GM12873 (cell line): Measurements from ENCODE around the gene FYN.

Source experiments
- TF ChIP-seq, protein P1 (sequence below): IDR thresholded peaks from 2 replicates; pipeline ENCODE4 v1.5.1; 2012; ENCODE audit warnings: low read depth, mild to moderate bottlenecking, moderate library complexity, low read length, control low read depth; ENCODE audit not compliant: insufficient read depth; ENCODE audit errors: missing control alignments

The FYN gene

DNA sequence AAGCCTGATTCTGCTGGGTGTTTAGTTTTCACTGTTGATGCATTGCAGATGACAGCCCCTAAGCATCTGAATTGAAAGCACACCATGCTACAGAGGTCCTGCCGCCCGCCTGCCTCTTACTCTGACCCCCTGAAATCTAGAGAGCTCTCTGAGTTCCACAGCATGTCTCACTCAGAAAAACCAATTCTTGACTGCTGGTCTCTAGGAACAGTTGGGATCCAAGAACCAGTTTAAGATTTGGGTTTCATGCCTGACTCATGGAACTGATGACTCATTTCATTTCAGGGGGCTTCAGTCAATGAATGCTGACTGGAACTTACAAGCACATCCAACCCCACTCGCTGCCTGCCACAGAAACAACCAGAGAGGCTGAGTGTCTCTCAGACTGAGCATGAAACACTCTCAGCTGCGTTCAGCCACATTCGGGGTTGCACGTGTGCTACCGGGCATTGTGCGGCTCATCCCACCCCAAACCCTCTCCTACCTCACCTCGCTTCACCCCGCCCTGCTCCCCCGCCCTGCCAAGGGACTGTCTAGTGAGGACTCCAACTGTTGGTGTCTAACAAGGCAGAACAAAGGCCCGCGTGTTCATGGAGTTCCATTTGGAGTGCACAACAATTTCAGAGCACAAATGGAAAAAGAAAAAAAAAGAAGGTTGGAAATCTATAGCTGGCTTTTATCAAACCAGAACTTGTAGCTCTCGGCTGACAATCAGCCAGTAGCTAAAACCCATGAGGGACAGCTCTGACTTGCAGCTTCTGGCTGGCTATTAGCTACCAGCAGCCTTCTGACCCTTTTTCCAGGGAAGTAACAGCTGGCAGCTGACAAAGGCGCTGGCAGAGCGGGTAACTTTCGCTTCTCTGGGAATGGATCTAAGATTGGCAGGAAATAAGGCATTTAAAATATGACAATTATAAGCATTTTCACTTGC, 247.5 kb downstream of the FYN start:
- TF ChIP-seq, protein P1, sequence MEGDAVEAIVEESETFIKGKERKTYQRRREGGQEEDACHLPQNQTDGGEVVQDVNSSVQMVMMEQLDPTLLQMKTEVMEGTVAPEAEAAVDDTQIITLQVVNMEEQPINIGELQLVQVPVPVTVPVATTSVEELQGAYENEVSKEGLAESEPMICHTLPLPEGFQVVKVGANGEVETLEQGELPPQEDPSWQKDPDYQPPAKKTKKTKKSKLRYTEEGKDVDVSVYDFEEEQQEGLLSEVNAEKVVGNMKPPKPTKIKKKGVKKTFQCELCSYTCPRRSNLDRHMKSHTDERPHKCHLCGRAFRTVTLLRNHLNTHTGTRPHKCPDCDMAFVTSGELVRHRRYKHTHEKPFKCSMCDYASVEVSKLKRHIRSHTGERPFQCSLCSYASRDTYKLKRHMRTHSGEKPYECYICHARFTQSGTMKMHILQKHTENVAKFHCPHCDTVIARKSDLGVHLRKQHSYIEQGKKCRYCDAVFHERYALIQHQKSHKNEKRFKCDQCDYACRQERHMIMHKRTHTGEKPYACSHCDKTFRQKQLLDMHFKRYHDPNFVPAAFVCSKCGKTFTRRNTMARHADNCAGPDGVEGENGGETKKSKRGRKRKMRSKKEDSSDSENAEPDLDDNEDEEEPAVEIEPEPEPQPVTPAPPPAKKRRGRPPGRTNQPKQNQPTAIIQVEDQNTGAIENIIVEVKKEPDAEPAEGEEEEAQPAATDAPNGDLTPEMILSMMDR, result no peak

DNA sequence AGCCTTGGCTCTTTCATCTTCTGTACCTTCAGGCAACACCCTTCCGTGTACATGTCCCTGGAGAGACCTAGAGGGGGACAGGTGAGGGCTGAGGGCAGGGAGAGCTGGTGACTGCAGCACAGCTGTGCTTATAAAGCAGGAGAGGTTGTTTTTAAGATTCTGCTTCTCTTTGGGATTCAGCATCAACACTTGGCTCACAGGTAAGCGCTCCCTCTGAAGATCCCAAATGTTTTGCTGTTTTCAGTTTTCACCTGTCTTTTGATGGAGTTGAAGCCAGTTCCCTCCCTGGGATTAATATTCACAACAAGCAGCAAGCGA, 248.2 kb downstream of the FYN start:
- TF ChIP-seq, protein P1, result no peak

DNA sequence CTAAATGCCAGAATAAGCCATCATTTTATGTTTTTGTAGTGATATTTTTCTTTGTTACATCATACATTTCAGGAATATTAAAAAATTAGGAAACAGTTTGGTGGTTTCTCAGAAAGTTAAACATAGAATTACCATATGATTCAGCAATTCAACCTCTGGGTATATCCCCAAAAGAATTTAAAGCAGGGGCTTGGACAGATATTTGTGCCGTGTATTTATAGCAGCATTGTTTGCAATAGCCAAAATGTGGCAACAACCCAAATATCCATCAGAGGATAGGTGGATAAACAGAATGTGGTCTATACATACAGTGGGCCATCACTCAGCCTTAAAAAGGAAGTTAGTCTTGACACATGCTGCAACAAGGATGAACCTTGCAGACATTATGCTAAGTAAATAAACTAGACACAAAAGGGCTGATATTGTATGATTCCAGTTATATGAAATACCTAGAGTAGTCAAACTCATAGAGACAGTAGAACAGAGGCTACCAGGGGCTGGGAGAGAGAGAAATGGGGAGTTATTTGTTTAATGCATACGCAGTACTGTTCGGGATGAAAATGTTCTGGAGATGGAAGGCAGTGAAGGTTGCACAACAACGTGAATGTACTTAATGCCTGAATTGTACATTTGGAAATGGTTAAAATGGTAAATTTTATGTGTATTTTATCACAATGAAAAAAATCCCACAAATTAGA, 248.7 kb downstream of the FYN start:
- TF ChIP-seq, protein P1, result no peak

DNA sequence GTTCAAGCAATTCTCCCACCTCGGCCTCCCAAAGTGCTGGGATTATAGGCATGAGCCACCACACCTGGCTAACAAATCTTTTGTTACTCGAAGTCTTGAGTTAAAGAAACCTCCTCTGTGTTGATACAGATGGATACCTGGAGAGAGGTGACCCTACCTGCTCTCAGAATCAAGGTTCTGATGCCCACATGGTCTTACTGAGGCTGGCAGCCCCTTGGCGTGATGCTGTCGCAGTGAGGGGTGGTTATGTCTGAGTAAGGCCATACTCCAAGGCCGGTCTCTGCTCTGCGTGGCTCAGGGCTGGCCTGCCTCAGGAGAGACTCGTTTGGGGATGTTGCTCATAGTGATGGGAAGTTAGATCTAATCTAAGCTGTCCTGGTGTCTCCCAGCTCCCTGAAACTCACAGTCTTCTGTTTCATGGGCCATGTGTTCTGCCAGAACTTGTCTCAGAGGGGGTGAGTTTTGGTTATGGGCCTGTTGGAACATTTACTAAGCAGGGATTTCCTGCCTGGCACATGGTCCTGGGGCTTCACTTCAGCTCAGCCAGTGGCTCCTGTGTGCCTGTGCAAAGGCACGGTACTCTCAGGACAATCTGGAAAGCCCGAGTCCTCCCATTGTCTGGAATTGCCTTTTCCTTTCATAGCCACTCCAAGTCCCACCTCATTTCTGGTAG, 250.1 kb downstream of the FYN start:
- TF ChIP-seq, protein P1, result no peak

DNA sequence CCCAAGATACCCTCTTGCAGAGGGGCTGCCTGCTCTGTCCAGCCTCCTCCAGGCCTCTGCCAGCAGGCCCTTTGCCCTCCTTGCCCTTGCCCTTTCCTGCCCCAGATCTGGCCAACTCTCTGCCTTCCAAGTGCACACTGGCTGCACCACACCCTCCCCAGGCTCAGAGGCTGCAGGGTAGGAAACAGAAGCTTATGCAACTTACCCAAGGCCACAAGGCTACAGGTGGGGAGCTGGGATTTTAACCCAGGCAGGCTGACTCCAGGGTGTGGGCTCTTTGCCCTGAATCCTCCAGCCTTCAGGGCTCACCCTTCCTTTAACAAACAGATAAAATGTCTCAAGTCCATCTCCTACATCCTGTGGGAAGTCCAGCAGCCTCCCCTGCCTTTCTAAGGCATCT, 253.1 kb downstream of the FYN start:
- TF ChIP-seq, protein P1, result no peak

DNA sequence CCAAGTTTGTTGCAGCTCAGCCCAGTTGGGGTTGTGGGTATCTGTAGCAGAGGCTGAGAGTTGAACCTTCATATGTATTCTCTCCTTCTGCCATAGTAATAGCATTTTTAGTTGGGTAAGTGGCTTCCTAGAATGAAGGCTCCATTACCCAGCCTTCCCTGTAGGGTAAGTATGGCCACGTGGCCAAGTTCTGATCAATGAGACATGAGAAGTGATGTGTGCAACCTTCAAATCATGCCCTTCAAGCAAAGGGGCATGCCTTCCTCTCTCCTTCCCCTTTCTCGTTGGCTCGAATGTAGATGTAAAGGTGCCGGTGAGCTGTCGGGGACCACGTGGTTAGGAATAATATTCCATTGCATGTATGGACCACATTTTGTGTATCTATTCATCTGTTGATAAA, 254.8 kb downstream of the FYN start:
- TF ChIP-seq, protein P1, result no peak

DNA sequence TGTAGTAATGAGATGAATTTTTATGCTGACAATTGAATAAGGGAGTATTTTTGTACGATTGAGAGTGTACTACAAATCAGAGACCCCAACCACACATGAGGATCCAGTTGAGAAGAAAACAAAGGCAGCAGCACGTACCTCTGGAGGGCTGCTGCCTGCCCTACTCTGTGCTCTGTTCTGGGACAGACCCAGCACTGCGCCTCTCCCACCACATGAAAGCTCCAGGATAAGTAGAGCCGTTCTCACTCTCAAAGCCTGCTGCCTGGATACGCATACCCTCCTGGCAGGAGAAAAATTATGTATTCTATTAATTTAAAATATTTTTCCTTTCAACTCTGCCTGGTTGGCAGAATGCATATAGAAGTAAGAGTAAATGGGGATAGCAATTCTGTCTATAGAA, 256.1 kb downstream of the FYN start:
- TF ChIP-seq, protein P1, result no peak
